ENCODE data around the gene CTNNBIP1. TPM values are rescaled to one million over a fixed set of nuclear protein-coding genes. Genes with fewer than 3 reads are reported as not detected.

CTNNBIP1 gene
- polyA plus RNA-seq, 1 of the 3 experiments (the other 2 are of a cell fraction), result 57.6 TPM

GRCh38 chr1:9835404-9835757 is 74.7 kb downstream of the CTNNBIP1 start:
- 100% methylated on average over 4 of the region's 9 CpGs for WGBS (ENCODE audit: low lambda C conversion rate)
- ChIA-PET POLR2A (no interaction called here), CTCF (interaction anchor here (0.8 to 2.2 kb wide), 7 partner anchors 9 to 209 kb away, joined by 3 to 7 read pairs (median 3); partner anchors contain the start of genes LZIC and NMNAT1)
- Histone ChIP-seq H3K9me2 (no peaks in the 10 kb centered on the region), H3K4me3 (ENCODE audit: low read depth in 2 of 2, low read length in 1 of 2) (no peak overlapping the region), H2AFZ (ENCODE audit: low read depth) (no peak overlapping the region), H4K20me1 (ENCODE audit: insufficient read depth) (no peaks in the 10 kb centered on the region), H3K27ac (ENCODE audit: low read depth in 2 of 2, low read length in 1 of 2) (no peak overlapping the region; a peak in 1 of 4 replicates), H3K4me1 (ENCODE audit: control insufficient read depth in 1 of 2, insufficient read depth in 2 of 2, low read depth in 1 of 2, low read length in 1 of 2) (peaks cover 0 to 20% of the 10 kb centered on the region in 2 experiments; a peak in 1 of 4 replicates), H3K36me3 (replicated peaks in 1 of 2; ENCODE audit: control insufficient read depth in 1 of 2, insufficient read depth in 2 of 2, low read length in 1 of 2) (no peaks in the 10 kb centered on the region), H3K79me2 (ENCODE audit: insufficient read depth) (no peaks in the 10 kb centered on the region), H3K9me3 (no peaks in the 10 kb centered on the region), H3K9ac (no peak overlapping the region), H3K27me3 (ENCODE audit: insufficient read depth) (no peaks in the 10 kb centered on the region), H3F3A (replicated peaks; ENCODE audit: insufficient read depth) (no peaks in the 10 kb centered on the region), H3K4me2 (no peak overlapping the region)
- TF ChIP-seq RFX5 (IDR thresholded peaks at IDR 0.05; ENCODE audit: low read length), result no peak
- TF ChIP-seq GATA2 (CRISPR knock-in tag; IDR thresholded peaks at IDR 0.05), result no peak
- TF ChIP-seq MXI1 (IDR thresholded peaks at IDR 0.05; ENCODE audit: low read depth, low read length), result no peak
- no peak for TF ChIP-seq EZH2phosphoT487 (IDR thresholded peaks at IDR 0.05; ENCODE audit: borderline replicate concordance, low read depth)
- TF ChIP-seq, protein P1, sequence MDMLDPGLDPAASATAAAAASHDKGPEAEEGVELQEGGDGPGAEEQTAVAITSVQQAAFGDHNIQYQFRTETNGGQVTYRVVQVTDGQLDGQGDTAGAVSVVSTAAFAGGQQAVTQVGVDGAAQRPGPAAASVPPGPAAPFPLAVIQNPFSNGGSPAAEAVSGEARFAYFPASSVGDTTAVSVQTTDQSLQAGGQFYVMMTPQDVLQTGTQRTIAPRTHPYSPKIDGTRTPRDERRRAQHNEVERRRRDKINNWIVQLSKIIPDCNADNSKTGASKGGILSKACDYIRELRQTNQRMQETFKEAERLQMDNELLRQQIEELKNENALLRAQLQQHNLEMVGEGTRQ (IDR thresholded peaks at IDR 0.05; ENCODE audit: borderline replicate concordance, low read depth, low read length), result no peak
- TF ChIP-seq ZBTB33 (IDR thresholded peaks at IDR 0.05; ENCODE audit: borderline replicate concordance, low read depth), result no peak
- TF ChIP-seq SMC3 (IDR thresholded peaks at IDR 0.05; ENCODE audit: low read depth, low read length), result no peak
- no peak for TF ChIP-seq ELF1 (IDR thresholded peaks at IDR 0.05)
- TF ChIP-seq, protein P2, sequence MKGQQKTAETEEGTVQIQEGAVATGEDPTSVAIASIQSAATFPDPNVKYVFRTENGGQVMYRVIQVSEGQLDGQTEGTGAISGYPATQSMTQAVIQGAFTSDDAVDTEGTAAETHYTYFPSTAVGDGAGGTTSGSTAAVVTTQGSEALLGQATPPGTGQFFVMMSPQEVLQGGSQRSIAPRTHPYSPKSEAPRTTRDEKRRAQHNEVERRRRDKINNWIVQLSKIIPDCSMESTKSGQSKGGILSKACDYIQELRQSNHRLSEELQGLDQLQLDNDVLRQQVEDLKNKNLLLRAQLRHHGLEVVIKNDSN (IDR thresholded peaks at IDR 0.05; ENCODE audit: borderline replicate concordance, low read depth), result no peak
- no peak for TF ChIP-seq TAF1 (IDR thresholded peaks at IDR 0.05; ENCODE audit: borderline replicate concordance, low read depth, low read length)
- no peak for DNase-seq

DNA sequence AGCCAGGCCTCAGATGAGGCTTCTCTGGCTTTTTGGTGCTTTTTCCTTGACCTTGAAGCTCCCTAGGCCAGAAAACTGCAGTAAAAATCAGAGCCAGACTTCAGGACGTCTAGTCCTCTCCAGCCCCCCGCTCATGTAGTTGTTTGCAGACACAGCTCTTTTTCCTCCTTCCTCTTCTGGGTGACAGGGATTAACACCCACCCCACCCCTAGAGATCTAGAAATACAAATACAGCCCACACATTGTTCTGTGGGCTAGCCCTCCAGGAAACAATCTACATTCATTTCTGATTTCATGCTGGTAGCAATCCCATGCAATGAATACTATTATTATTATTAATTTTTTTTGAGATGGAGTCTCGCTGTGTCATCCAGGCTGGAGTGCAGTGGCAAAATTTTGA is 76.4 kb downstream of the CTNNBIP1 start:
- Histone ChIP-seq H3K4me1 (ENCODE audit: control insufficient read depth in 1 of 2, insufficient read depth in 2 of 2, low read depth in 1 of 2, low read length in 1 of 2) (peaks cover 0 to 20% of the 10 kb centered on the region in 2 experiments; a peak in 1 of 4 replicates), H3K9me3 (no peaks in the 10 kb centered on the region), H3K27ac (ENCODE audit: low read depth in 2 of 2, low read length in 1 of 2) (no peak overlapping the region), H3K27me3 (ENCODE audit: insufficient read depth) (no peaks in the 10 kb centered on the region), H3F3A (replicated peaks; ENCODE audit: insufficient read depth) (no peaks in the 10 kb centered on the region), H3K79me2 (ENCODE audit: insufficient read depth) (no peaks in the 10 kb centered on the region), H4K20me1 (ENCODE audit: insufficient read depth) (no peaks in the 10 kb centered on the region), H3K9me2 (no peaks in the 10 kb centered on the region), H3K4me3 (ENCODE audit: low read depth in 2 of 2, low read length in 1 of 2) (no peak overlapping the region), H3K36me3 (replicated peaks in 1 of 2; ENCODE audit: control insufficient read depth in 1 of 2, insufficient read depth in 2 of 2, low read length in 1 of 2) (no peaks in the 10 kb centered on the region), H3K4me2 (no peak overlapping the region), H3K9ac (no peak overlapping the region), H2AFZ (ENCODE audit: low read depth) (no peak overlapping the region)
- DNase-seq, result no peak
- 80% methylated on average over 3 of the region's 3 CpGs for WGBS (ENCODE audit: low lambda C conversion rate)
- CTCF ChIA-PET, result interaction anchor here (1.5 kb wide), 1 partner anchor 49 kb away, joined by 3 read pairs; no protein-coding TSS in a partner anchor
- POLR2A ChIA-PET, result no interaction called here
- no peak for TF ChIP-seq SIN3A (IDR thresholded peaks at IDR 0.05; ENCODE audit: borderline replicate concordance, low read depth, low read length)
- no peak for TF ChIP-seq GABPA (IDR thresholded peaks at IDR 0.05; ENCODE audit: low read depth)
- TF ChIP-seq FOSL2 (IDR thresholded peaks at IDR 0.05; ENCODE audit: borderline replicate concordance, low read depth), result no peak
- TF ChIP-seq JUND (IDR thresholded peaks at IDR 0.05), result no peak
- no peak for TF ChIP-seq SMC3 (IDR thresholded peaks at IDR 0.05; ENCODE audit: low read depth, low read length)
- TF ChIP-seq RFX5 (IDR thresholded peaks at IDR 0.05; ENCODE audit: low read length), result no peak
- TF ChIP-seq, protein P3, sequence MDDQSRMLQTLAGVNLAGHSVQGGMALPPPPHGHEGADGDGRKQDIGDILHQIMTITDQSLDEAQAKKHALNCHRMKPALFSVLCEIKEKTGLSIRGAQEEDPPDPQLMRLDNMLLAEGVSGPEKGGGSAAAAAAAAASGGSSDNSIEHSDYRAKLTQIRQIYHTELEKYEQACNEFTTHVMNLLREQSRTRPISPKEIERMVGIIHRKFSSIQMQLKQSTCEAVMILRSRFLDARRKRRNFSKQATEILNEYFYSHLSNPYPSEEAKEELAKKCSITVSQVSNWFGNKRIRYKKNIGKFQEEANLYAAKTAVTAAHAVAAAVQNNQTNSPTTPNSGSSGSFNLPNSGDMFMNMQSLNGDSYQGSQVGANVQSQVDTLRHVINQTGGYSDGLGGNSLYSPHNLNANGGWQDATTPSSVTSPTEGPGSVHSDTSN (IDR thresholded peaks at IDR 0.05), result no peak
- TF ChIP-seq IRF3 (IDR thresholded peaks at IDR 0.05; ENCODE audit: low read depth, low read length), result no peak
- TF ChIP-seq, protein P4, sequence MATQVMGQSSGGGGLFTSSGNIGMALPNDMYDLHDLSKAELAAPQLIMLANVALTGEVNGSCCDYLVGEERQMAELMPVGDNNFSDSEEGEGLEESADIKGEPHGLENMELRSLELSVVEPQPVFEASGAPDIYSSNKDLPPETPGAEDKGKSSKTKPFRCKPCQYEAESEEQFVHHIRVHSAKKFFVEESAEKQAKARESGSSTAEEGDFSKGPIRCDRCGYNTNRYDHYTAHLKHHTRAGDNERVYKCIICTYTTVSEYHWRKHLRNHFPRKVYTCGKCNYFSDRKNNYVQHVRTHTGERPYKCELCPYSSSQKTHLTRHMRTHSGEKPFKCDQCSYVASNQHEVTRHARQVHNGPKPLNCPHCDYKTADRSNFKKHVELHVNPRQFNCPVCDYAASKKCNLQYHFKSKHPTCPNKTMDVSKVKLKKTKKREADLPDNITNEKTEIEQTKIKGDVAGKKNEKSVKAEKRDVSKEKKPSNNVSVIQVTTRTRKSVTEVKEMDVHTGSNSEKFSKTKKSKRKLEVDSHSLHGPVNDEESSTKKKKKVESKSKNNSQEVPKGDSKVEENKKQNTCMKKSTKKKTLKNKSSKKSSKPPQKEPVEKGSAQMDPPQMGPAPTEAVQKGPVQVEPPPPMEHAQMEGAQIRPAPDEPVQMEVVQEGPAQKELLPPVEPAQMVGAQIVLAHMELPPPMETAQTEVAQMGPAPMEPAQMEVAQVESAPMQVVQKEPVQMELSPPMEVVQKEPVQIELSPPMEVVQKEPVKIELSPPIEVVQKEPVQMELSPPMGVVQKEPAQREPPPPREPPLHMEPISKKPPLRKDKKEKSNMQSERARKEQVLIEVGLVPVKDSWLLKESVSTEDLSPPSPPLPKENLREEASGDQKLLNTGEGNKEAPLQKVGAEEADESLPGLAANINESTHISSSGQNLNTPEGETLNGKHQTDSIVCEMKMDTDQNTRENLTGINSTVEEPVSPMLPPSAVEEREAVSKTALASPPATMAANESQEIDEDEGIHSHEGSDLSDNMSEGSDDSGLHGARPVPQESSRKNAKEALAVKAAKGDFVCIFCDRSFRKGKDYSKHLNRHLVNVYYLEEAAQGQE (IDR thresholded peaks at IDR 0.05; ENCODE audit: low read depth, low read length), result no peak
- TF ChIP-seq MXI1 (IDR thresholded peaks at IDR 0.05; ENCODE audit: low read depth, low read length), result no peak

All from SK-N-SH (cell line).